H1 (cell line): ENCODE data around the gene APP. TPM values are rescaled to one million over a fixed set of nuclear protein-coding genes. Genes with fewer than 3 reads are reported as not detected.

Source experiments
- CTCF ChIA-PET: fragments of 300-600 bp; sonication (Branson Sonifier 250); formaldehyde crosslinking; loops from one replicate; lab custom pipeline; 2021; ENCODE audit not compliant: partially characterized antibody; lab: Charles Lee
- POLR2A ChIA-PET: fragments of 300-600 bp; sonication (Branson Sonifier 250); formaldehyde crosslinking; loops from one replicate; lab custom pipeline; 2021; ENCODE audit warnings: inconsistent platforms; ENCODE audit not compliant: partially characterized antibody; lab: Charles Lee
- DNase-seq, 2 experiments: peaks; one replicate each; pipeline versions ENCODE4 v3.0.0 to v3.0.0-alpha.2; 2010 to 2022; ENCODE audit warnings: low spot score in 2 of 2, low read depth in 1 of 2, mixed read lengths in 1 of 2
- FAIRE-seq: peaks from 2 replicates; lab custom pipeline; 2011; peaks lifted over from hg19 to GRCh38; lab: Jason Lieb, UNC
- H2AFZ ChIP-seq: 2 replicates; pipeline ENCODE4 v1.8.1; 2012; ENCODE audit warnings: low read length, inconsistent platforms
- H2AK5ac ChIP-seq: 2 replicates; pipeline ENCODE4 v1.6.1; 2013; ENCODE audit warnings: low read depth, low read length
- H2BK120ac ChIP-seq: replicated peaks from 2 replicates; pipeline ENCODE3; 2013; ENCODE audit warnings: low read depth, low read length, inconsistent platforms
- H2BK12ac ChIP-seq: 2 replicates; pipeline ENCODE4 v1.6.1; 2013; ENCODE audit warnings: low read depth, low read length
- H2BK15ac ChIP-seq: 2 replicates; pipeline ENCODE4 v1.6.1; 2013; ENCODE audit warnings: low read length
- H2BK20ac ChIP-seq: 2 replicates; pipeline ENCODE4 v1.6.1; 2013; ENCODE audit warnings: low read length
- H2BK5ac ChIP-seq: 2 replicates; pipeline ENCODE4 v1.6.1; 2013; ENCODE audit warnings: low read depth, low read length
- H3K14ac ChIP-seq: 2 replicates; pipeline ENCODE4 v1.6.1; 2013; ENCODE audit warnings: inconsistent platforms; ENCODE audit not compliant: insufficient read length
- H3K18ac ChIP-seq: 2 replicates; pipeline ENCODE4 v1.6.1; 2013; ENCODE audit warnings: low read length; ENCODE audit errors: extremely low read depth
- H3K23ac ChIP-seq: 2 replicates; pipeline ENCODE4 v1.6.1; 2013; ENCODE audit warnings: inconsistent platforms; ENCODE audit not compliant: insufficient read length
- H3K23me2 ChIP-seq: 2 replicates; pipeline ENCODE4 v1.6.1; 2013; ENCODE audit warnings: low read depth, low read length
- H3K27ac ChIP-seq: 2 replicates; pipeline ENCODE4 v1.6.1; 2011; ENCODE audit warnings: low read depth, low read length, inconsistent platforms
- H3K27me3 ChIP-seq, 4 experiments: replicated peaks in 1 of 4; 1 replicate in 1 of 4; 2 replicates in 3 of 4; pipeline versions ENCODE4 v1.6.1 to v1.8.1; 2011 to 2013; ENCODE audit warnings: low read length in 3 of 4, mild to moderate bottlenecking in 3 of 4, inconsistent platforms in 2 of 4, mixed read lengths in 2 of 4, moderate library complexity in 1 of 4; ENCODE audit not compliant: control insufficient read depth in 3 of 4, insufficient read depth in 3 of 4; ENCODE audit errors: extremely low read depth in 1 of 4
- H3K36me3 ChIP-seq, 4 experiments: 2 replicates each; pipeline versions ENCODE4 v1.6.1 to v1.8.1; 2011 to 2013; ENCODE audit warnings: mild to moderate bottlenecking in 4 of 4, low read length in 3 of 4, moderate library complexity in 2 of 4, control low read depth in 1 of 4, inconsistent platforms in 1 of 4; ENCODE audit not compliant: insufficient read depth in 4 of 4, control insufficient read depth in 2 of 4
- H3K4ac ChIP-seq: replicated peaks from 2 replicates; pipeline ENCODE3; 2013; ENCODE audit warnings: low read length, low read depth, mixed read lengths, inconsistent platforms; ENCODE audit not compliant: insufficient read length
- H3K4me1 ChIP-seq, 4 experiments: replicated peaks in 1 of 4; 1 replicate in 1 of 4; 2 replicates in 3 of 4; pipeline versions ENCODE4 v1.6.1 to v1.8.1; 2011 to 2013; ENCODE audit warnings: low read length in 3 of 4, inconsistent platforms in 2 of 4, mixed read lengths in 1 of 4; ENCODE audit not compliant: insufficient read depth in 4 of 4, control insufficient read depth in 3 of 4
- H3K4me2 ChIP-seq, 2 experiments: 2 replicates each; pipeline versions ENCODE4 v1.6.1 to v1.8.1; 2011 to 2013; ENCODE audit warnings: low read depth in 2 of 2, low read length in 2 of 2, control low read depth in 1 of 2, inconsistent platforms in 1 of 2, mild to moderate bottlenecking in 1 of 2; ENCODE audit not compliant: insufficient read depth in 1 of 2
- H3K4me3 ChIP-seq, 4 experiments: fragments of 200-600, 300-600 bp in 1 of 4; sonication (generic), shearing (Covaris generic), sonication (Bioruptor Twin) in 1 of 4; 2 replicates each; pipeline versions ENCODE4 v1.5.1 to v1.8.1; 2011 to 2016; ENCODE audit warnings: low read length in 4 of 4, low read depth in 3 of 4, control low read depth in 2 of 4, inconsistent platforms in 2 of 4, mild to moderate bottlenecking in 2 of 4, mixed read lengths in 1 of 4, moderate library complexity in 1 of 4; ENCODE audit not compliant: insufficient read depth in 2 of 4; ENCODE audit errors: extremely low read depth in 1 of 4
- H3K56ac ChIP-seq: replicated peaks from 2 replicates; pipeline ENCODE3; 2013; ENCODE audit warnings: low read depth, mild to moderate bottlenecking, mixed read lengths, low read length, inconsistent platforms; ENCODE audit not compliant: insufficient read length
- H3K79me1 ChIP-seq: 2 replicates; pipeline ENCODE4 v1.6.1; 2013; ENCODE audit warnings: low read depth, low read length, control low read depth
- H3K79me2 ChIP-seq, 2 experiments: 2 replicates each; pipeline versions ENCODE4 v1.6.1 to v1.8.1; 2012 to 2013; ENCODE audit warnings: low read length in 2 of 2, mild to moderate bottlenecking in 2 of 2, inconsistent platforms in 1 of 2; ENCODE audit not compliant: insufficient read depth in 2 of 2, control insufficient read depth in 1 of 2
- H3K9ac ChIP-seq, 4 experiments: replicated peaks in 1 of 4; 1 replicate in 1 of 4; 2 replicates in 3 of 4; pipeline versions ENCODE4 v1.6.1 to v1.8.1; 2011 to 2013; ENCODE audit warnings: low read depth in 3 of 4, low read length in 3 of 4, control low read depth in 2 of 4, mild to moderate bottlenecking in 2 of 4, moderate library complexity in 2 of 4, inconsistent platforms in 1 of 4; ENCODE audit errors: extremely low read depth in 1 of 4
- H3K9me3 ChIP-seq, 2 experiments: 2 replicates each; pipeline versions ENCODE4 v1.6.1 to v1.8.1; 2012 to 2013; ENCODE audit warnings: mild to moderate bottlenecking in 2 of 2, moderate library complexity in 2 of 2, control low read depth in 1 of 2, inconsistent platforms in 1 of 2, low read depth in 1 of 2, low read length in 1 of 2, mixed read lengths in 1 of 2; ENCODE audit not compliant: insufficient read depth in 2 of 2
- H4K20me1 ChIP-seq, 2 experiments: replicated peaks in 1 of 2; 2 replicates each; pipeline versions ENCODE3 to v1.8.1; 2011 to 2013; ENCODE audit warnings: inconsistent platforms in 2 of 2, low read length in 2 of 2, mild to moderate bottlenecking in 1 of 2; ENCODE audit not compliant: insufficient read depth in 2 of 2, control insufficient read depth in 1 of 2
- H4K5ac ChIP-seq: 2 replicates; pipeline ENCODE4 v1.6.1; 2013; ENCODE audit warnings: low read length, low read depth, mixed read lengths, inconsistent platforms; ENCODE audit not compliant: insufficient read length
- H4K8ac ChIP-seq: 2 replicates; pipeline ENCODE4 v1.8.0; 2013; ENCODE audit warnings: mild to moderate bottlenecking, moderate library complexity, low read length, inconsistent platforms; ENCODE audit not compliant: insufficient read depth; ENCODE audit errors: extremely low read depth
- H4K91ac ChIP-seq: replicated peaks from 2 replicates; pipeline ENCODE3; 2013; ENCODE audit warnings: low read length, mixed read lengths, inconsistent platforms; ENCODE audit not compliant: insufficient read length
- BRCA1 ChIP-seq: IDR thresholded peaks from 2 replicates; pipeline ENCODE4 v1.6.1; 2012; ENCODE audit warnings: low read depth, low read length, improper control_type of control experiment
- CHD2 ChIP-seq: IDR thresholded peaks from 2 replicates; pipeline ENCODE4 v1.6.1; 2012; ENCODE audit warnings: low read length, improper control_type of control experiment
- CTBP2 ChIP-seq: IDR thresholded peaks from 2 replicates; pipeline ENCODE4 v1.7.0; 2011; ENCODE audit warnings: borderline replicate concordance, mild to moderate bottlenecking, moderate library complexity, mixed read lengths, low read length; ENCODE audit not compliant: insufficient read depth, insufficient read length
- FOSL1 ChIP-seq: IDR thresholded peaks from 2 replicates; pipeline ENCODE4 v1.6.1; 2011; ENCODE audit warnings: mild to moderate bottlenecking, low read depth, low read length, moderate library complexity; ENCODE audit not compliant: insufficient read depth
- KDM5A ChIP-seq: fragments of 200-600 bp; IDR thresholded peaks from 2 replicates; pipeline ENCODE4 v1.7.1; 2012; ENCODE audit warnings: mild to moderate bottlenecking, low read length, inconsistent platforms, mixed read lengths
- RNF2 ChIP-seq: fragments of 200-900, 300-1000 bp; sonication (generic); IDR thresholded peaks from 2 replicates; pipeline ENCODE4 v1.7.1; 2016; ENCODE audit warnings: borderline replicate concordance, low read depth, mild to moderate bottlenecking, antibody characterized with exemption, low read length; ENCODE audit not compliant: poor library complexity, severe bottlenecking; ENCODE audit errors: missing control alignments
- YY1 ChIP-seq: IDR thresholded peaks from 2 replicates; pipeline ENCODE4 v1.6.1; 2011; ENCODE audit warnings: low read depth, mild to moderate bottlenecking, low read length
- WGBS, 2 experiments: shearing (Covaris generic) in 1 of 2; methylation state at CpG; one replicate each; pipeline versions ENCODE4 v1.1.6 to v1.1.7; 2013 to 2015; ENCODE audit warnings: low lambda C conversion rate in 2 of 2, mixed read lengths in 2 of 2, inconsistent platforms in 1 of 2, low coverage in 1 of 2, missing lambda C conversion rate in 1 of 2; ENCODE audit not compliant: insufficient replicate concordance in 2 of 2, insufficient coverage in 1 of 2, insufficient read length in 1 of 2; ENCODE audit errors: extremely low coverage in 1 of 2, missing lambda C conversion rate in 1 of 2; 5-methylcytosine and 5-hydroxymethylcytosine counted together
- polyA plus RNA-seq, 7 experiments: library from polyadenylated mRNA; depleted of rRNA in 3 of 7; stranded (reverse) in 5 of 7; unstranded in 2 of 7; fragments of >200 nt in 5 of 7; fragments of 200-250 nt in 2 of 7; gene quantifications; 1 replicate in 5 of 7; 2 replicates in 1 of 7; 4 replicates in 1 of 7; pipeline versions ENCODE4 v1.2.1 to v1.2.3, GENCODE V29; 2011 to 2013; ENCODE audit warnings: missing spikeins in 2 of 7, mixed read lengths in 2 of 7
- total RNA-seq: library from RNA; stranded (reverse); fragmentation: NEBNext Ultra II Directional; extraction: Animal tissue kit (Norgen Biotek cat#: 25700); gene quantifications from 2 replicates; pipeline ENCODE4 v1.2.1, GENCODE V29; 2021
- TF ChIP-seq, protein P1 (sequence below): IDR thresholded peaks from 2 replicates; pipeline ENCODE4 v1.6.1; 2011; ENCODE audit warnings: low read length, improper control_type of control experiment
- TF ChIP-seq, protein P2 (sequence below): IDR thresholded peaks from 2 replicates; pipeline ENCODE4 v1.6.1; 2012; ENCODE audit warnings: low read length, inconsistent platforms

Gene APP
- total and polyA plus RNA-seq, 2 of the 8 experiments (the other 6 are each of a cell fraction or from before 2014, with no cell fraction given), result 375 to 551 TPM

DNA sequence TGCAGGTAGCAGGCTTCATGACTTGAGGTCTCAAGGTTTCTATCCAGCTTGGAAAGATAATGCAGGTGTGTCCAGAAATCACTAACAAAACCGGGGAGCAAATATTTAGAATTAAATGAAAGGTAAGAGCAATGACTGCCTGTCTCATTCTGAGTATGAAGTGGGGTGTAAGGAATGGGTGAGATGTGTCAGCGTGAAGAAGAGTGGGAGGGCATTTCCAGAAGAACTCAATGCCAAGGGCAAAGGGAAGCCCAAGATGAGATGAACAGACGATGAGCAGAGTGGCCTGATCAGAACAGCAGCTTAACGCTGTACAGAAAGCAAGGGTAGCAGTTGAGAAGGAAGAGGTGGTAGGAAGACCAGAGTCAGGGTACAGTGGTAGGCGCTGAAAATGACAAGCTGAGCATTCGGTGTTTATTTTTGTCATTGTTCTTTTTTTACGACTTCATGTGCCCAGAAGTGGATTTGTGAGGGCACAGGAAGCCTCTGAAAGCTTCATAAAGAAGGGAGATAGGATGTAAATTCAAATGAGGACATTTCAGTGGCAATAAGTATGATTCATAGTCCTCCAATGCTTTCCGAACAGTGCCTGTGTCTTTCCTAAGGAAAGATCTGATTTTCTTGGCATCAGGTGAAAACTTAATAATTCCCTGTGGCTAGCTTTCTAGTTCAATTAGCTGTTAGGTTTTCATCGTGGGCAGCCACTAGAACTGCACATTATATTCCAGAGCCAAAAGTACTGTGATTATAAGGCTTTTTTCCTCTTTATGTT lies 190.5 kb downstream of the APP start:
- H3K56ac ChIP-seq, result no peak overlapping the region
- H3K27ac ChIP-seq, result no peak overlapping the region
- no peak overlapping the region for H3K14ac ChIP-seq
- H2BK5ac ChIP-seq, result no peak overlapping the region
- H2AFZ ChIP-seq, result no peak overlapping the region
- WGBS, 2 experiments, result 90% methylated on average over 9 of the region's 9 CpGs; no CpG with 5 or more reads in 1 of the 2 experiments
- no peak overlapping the region for H2AK5ac ChIP-seq
- no peak overlapping the region for H3K4me2 ChIP-seq
- ChIA-PET POLR2A (no interaction called here), CTCF (interaction anchor here (0.6 kb wide), 2 partner anchors 29 to 372 kb away, joined by 3 read pairs; no protein-coding TSS in a partner anchor)
- no peak overlapping the region for H4K5ac ChIP-seq
- H4K91ac ChIP-seq, result no peak overlapping the region
- no peak overlapping the region for H3K4ac ChIP-seq
- H3K9me3 ChIP-seq, result no peaks in the 10 kb centered on the region
- DNase-seq (no peak), FAIRE-seq (peak; percentile 28)
- no peak overlapping the region for H2BK12ac ChIP-seq
- H3K4me3 ChIP-seq, result no peak overlapping the region
- H2BK15ac ChIP-seq, result no peak overlapping the region
- no peak overlapping the region for H2BK120ac ChIP-seq
- H2BK20ac ChIP-seq, result no peak overlapping the region
- peaks cover 0 to 60% (median 36%) of the 10 kb centered on the region in 4 experiments for H3K36me3 ChIP-seq
- H4K8ac ChIP-seq, result no peak overlapping the region
- no peaks in the 10 kb centered on the region; a peak in 1 of 4 replicates for H3K79me2 ChIP-seq
- H3K4me1 ChIP-seq, result peaks cover 0 to 5% (median 2%) of the 10 kb centered on the region in 4 experiments; a peak in 2 of 7 replicates
- peaks cover 0 to 3% of the 10 kb centered on the region in 2 experiments for H4K20me1 ChIP-seq
- no peak overlapping the region for H3K9ac ChIP-seq
- no peak overlapping the region for H3K23ac ChIP-seq
- no peak overlapping the region for H3K18ac ChIP-seq
- H3K23me2 ChIP-seq, result no peaks in the 10 kb centered on the region
- H3K27me3 ChIP-seq, result no peaks in the 10 kb centered on the region
- no peaks in the 10 kb centered on the region for H3K79me1 ChIP-seq
- TF ChIP-seq BRCA1 (no peak), KDM5A (no peak), RNF2 (no peak), FOSL1 (no peak), YY1 (no peak), CHD2 (no peak), CTBP2 (no peak)
- TF ChIP-seq, protein P1, sequence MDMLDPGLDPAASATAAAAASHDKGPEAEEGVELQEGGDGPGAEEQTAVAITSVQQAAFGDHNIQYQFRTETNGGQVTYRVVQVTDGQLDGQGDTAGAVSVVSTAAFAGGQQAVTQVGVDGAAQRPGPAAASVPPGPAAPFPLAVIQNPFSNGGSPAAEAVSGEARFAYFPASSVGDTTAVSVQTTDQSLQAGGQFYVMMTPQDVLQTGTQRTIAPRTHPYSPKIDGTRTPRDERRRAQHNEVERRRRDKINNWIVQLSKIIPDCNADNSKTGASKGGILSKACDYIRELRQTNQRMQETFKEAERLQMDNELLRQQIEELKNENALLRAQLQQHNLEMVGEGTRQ, result no peak
- TF ChIP-seq, protein P2, sequence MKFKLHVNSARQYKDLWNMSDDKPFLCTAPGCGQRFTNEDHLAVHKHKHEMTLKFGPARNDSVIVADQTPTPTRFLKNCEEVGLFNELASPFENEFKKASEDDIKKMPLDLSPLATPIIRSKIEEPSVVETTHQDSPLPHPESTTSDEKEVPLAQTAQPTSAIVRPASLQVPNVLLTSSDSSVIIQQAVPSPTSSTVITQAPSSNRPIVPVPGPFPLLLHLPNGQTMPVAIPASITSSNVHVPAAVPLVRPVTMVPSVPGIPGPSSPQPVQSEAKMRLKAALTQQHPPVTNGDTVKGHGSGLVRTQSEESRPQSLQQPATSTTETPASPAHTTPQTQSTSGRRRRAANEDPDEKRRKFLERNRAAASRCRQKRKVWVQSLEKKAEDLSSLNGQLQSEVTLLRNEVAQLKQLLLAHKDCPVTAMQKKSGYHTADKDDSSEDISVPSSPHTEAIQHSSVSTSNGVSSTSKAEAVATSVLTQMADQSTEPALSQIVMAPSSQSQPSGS, result no peak
